Gastroesophageal sphincter (tissue), 3 donors: ENCODE data around the gene NFKBIL1.

ENCODE experiments used
- POLR2A ChIP-seq, 2 donors: fragments of 450-650 bp; IDR thresholded peaks; one replicate each; pipeline ENCODE4 v1.6.1; 2017; ENCODE audit warnings: antibody characterized with exemption in 2 of 2, mild to moderate bottlenecking in 2 of 2, moderate library complexity in 1 of 2
- TF ChIP-seq, protein P1 (sequence below), 4 experiments: fragments of 200-600 bp in 2 of 4; fragments of 450-650 bp in 2 of 4; sonication (generic) in 1 of 4; IDR thresholded peaks; one replicate each; pipeline ENCODE4 v1.5.1; 2017 to 2019; ENCODE audit warnings: antibody characterized with exemption in 4 of 4, mild to moderate bottlenecking in 2 of 4, moderate library complexity in 2 of 4

DNA sequence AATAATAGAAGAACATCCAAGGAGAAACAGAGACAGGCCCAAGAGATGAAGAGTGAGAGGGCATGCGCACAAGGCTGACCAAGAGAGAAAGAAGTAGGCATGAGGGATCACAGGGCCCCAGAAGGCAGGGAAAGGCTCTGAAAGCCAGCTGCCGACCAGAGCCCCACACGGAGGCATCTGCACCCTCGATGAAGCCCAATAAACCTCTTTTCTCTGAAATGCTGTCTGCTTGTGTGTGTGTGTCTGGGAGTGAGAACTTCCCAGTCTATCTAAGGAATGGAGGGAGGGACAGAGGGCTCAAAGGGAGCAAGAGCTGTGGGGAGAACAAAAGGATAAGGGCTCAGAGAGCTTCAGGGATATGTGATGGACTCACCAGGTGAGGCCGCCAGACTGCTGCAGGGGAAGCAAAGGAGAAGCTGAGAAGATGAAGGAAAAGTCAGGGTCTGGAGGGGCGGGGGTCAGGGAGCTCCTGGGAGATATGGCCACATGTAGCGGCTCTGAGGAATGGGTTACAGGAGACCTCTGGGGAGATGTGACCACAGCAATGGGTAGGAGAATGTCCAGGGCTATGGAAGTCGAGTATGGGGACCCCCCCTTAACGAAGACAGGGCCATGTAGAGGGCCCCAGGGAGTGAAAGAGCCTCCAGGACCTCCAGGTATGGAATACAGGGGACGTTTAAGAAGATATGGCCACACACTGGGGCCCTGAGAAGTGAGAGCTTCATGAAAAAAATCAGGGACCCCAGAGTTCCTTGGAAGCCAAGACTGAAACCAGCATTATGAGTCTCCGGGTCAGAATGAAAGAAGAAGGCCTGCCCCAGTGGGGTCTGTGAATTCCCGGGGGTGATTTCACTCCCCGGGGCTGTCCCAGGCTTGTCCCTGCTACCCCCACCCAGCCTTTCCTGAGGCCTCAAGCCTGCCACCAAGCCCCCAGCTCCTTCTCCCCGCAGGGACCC, 27.0 kb downstream of the NFKBIL1 start:
- TF ChIP-seq, protein P1, sequence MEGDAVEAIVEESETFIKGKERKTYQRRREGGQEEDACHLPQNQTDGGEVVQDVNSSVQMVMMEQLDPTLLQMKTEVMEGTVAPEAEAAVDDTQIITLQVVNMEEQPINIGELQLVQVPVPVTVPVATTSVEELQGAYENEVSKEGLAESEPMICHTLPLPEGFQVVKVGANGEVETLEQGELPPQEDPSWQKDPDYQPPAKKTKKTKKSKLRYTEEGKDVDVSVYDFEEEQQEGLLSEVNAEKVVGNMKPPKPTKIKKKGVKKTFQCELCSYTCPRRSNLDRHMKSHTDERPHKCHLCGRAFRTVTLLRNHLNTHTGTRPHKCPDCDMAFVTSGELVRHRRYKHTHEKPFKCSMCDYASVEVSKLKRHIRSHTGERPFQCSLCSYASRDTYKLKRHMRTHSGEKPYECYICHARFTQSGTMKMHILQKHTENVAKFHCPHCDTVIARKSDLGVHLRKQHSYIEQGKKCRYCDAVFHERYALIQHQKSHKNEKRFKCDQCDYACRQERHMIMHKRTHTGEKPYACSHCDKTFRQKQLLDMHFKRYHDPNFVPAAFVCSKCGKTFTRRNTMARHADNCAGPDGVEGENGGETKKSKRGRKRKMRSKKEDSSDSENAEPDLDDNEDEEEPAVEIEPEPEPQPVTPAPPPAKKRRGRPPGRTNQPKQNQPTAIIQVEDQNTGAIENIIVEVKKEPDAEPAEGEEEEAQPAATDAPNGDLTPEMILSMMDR (IDR thresholded peaks at IDR 0.05), result no peak
- no peak for TF ChIP-seq POLR2A (IDR thresholded peaks at IDR 0.05)
